ENCODE results near the gene TMEM242.

The TMEM242 gene

GRCh38 chr6:157270916-157271315 lies 52.4 kb downstream of the TMEM242 start:
- DNase-seq (ENCODE audit: low read depth in 2 of 2), result no peak

GRCh38 chr6:157270308-157270707 lies 53.0 kb downstream of the TMEM242 start:
- no peak for DNase-seq (ENCODE audit: low read depth in 2 of 2)

- no peak for DNase-seq (ENCODE audit: low read depth in 2 of 2)
Measured at GRCh38 chr6:157269261-157269794, 54.0 kb downstream of the TMEM242 start.

GRCh38 chr6:157268835-157269234 lies 54.5 kb downstream of the TMEM242 start:
- no peak for DNase-seq (ENCODE audit: low read depth in 2 of 2)

- no peak for DNase-seq (ENCODE audit: low read depth in 2 of 2)
Measured at GRCh38 chr6:157268396-157268795, 54.9 kb downstream of the TMEM242 start.

- no peak for DNase-seq (ENCODE audit: low read depth in 2 of 2)
Measured at GRCh38 chr6:157267654-157268053, 55.7 kb downstream of the TMEM242 start.

GRCh38 chr6:157267109-157267611 lies 56.2 kb downstream of the TMEM242 start:
- DNase-seq (ENCODE audit: low read depth in 2 of 2), result no peak

GRCh38 chr6:157266274-157267101 lies 56.8 kb downstream of the TMEM242 start:
- DNase-seq (ENCODE audit: low read depth in 2 of 2), result no peak

- DNase-seq (ENCODE audit: low read depth in 2 of 2), result no peak
Measured at GRCh38 chr6:157265635-157266034, 57.7 kb downstream of the TMEM242 start.

GRCh38 chr6:157265186-157265585 lies 58.1 kb downstream of the TMEM242 start:
- DNase-seq (ENCODE audit: low read depth in 2 of 2), result no peak

- no peak for DNase-seq (ENCODE audit: low read depth in 2 of 2)
Measured at GRCh38 chr6:157264701-157265100, 58.6 kb downstream of the TMEM242 start.

- DNase-seq (ENCODE audit: low read depth in 2 of 2), result no peak
Measured at GRCh38 chr6:157263881-157264397, 59.4 kb downstream of the TMEM242 start.

GRCh38 chr6:157263146-157263545 lies 60.2 kb downstream of the TMEM242 start:
- DNase-seq (ENCODE audit: low read depth in 2 of 2), result no peak

GRCh38 chr6:157261606-157262005 lies 61.7 kb downstream of the TMEM242 start:
- no peak for DNase-seq (ENCODE audit: low read depth in 2 of 2)

GRCh38 chr6:157260735-157261410 lies 62.4 kb downstream of the TMEM242 start:
- no peak for DNase-seq (ENCODE audit: low read depth in 2 of 2)

GRCh38 chr6:157259443-157259842 lies 63.9 kb downstream of the TMEM242 start:
- DNase-seq (ENCODE audit: low read depth in 2 of 2), result no peak

GRCh38 chr6:157258878-157259277 lies 64.4 kb downstream of the TMEM242 start:
- DNase-seq (ENCODE audit: low read depth in 2 of 2), result no peak

- DNase-seq (ENCODE audit: low read depth in 2 of 2), result no peak
Measured at GRCh38 chr6:157255079-157255478, 68.2 kb downstream of the TMEM242 start.

GRCh38 chr6:157254538-157254937 lies 68.8 kb downstream of the TMEM242 start:
- DNase-seq (ENCODE audit: low read depth in 2 of 2), result no peak

GRCh38 chr6:157253699-157254098 lies 69.6 kb downstream of the TMEM242 start:
- no peak for DNase-seq (ENCODE audit: low read depth in 2 of 2)

- no peak for DNase-seq (ENCODE audit: low read depth in 2 of 2)
Measured at GRCh38 chr6:157253017-157253416, 70.3 kb downstream of the TMEM242 start.

GRCh38 chr6:157251586-157252247 lies 71.6 kb downstream of the TMEM242 start:
- no peak for DNase-seq (ENCODE audit: low read depth in 2 of 2)

All from activated CD4-positive, alpha-beta T cell treated with anti-CD3 and anti-CD28 coated beads for 24 hours (primary cell).